HG03196 (cell line): Measurements from ENCODE around the gene HPCA.

ENCODE experiments used
- ATAC-seq: cut with Tn5 transposase; IDR thresholded peaks from one replicate; pipeline ENCODE4 v1.9.1; 2021; ENCODE audit not compliant: unreplicated experiment

HPCA gene

DNA sequence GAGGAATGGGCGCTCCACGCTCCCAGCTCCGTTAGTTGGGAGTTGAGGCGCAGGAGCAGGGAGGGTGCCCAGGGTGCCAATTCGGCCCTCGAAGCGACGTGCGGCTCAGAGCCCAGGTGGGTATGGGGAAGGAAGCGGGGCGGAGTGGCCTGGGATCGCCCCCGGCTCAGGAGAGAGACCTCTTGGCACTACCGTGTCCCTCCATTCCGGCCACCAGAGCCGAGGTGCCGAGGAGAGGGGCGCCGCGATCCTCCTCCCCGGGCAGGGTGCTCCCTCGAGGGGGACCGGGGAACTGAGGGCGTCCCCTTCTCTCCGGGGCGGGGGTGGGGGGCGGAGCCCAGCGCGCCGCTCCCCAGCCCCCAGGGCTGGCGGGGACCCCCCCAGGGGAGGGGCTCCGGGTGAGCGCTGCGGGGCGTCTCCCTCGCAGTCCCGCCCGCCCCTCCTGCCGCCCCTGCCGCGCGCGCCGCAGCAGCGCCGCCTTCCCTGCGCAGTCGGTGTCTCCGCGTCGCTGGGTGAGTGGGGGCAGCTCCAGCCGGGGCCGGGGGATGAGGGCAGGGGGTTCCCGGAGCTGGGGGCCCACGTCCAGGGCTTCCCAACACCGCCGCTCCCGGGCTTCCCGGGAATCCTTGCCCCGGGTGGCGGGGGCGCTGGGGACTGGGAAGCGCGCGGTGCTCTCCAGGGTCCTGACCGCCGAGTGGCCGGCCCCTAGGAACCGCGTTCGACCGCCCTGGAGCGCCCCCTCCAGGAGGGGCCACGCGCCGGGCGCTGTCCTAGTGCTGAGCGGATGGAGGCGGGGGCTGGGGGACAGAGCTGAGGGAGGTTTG, at the start of gene HPCA:
Gene HPCA, plus strand, starts transcription at position 488 of the 824 bp plus-strand sequence. CDS start 2,408 bp downstream, outside the sequence.
- no peak for ATAC-seq

- no peak for ATAC-seq
Measured at GRCh38 chr1:32848354-32849063, 37.8 kb upstream of the HPCA start.

DNA sequence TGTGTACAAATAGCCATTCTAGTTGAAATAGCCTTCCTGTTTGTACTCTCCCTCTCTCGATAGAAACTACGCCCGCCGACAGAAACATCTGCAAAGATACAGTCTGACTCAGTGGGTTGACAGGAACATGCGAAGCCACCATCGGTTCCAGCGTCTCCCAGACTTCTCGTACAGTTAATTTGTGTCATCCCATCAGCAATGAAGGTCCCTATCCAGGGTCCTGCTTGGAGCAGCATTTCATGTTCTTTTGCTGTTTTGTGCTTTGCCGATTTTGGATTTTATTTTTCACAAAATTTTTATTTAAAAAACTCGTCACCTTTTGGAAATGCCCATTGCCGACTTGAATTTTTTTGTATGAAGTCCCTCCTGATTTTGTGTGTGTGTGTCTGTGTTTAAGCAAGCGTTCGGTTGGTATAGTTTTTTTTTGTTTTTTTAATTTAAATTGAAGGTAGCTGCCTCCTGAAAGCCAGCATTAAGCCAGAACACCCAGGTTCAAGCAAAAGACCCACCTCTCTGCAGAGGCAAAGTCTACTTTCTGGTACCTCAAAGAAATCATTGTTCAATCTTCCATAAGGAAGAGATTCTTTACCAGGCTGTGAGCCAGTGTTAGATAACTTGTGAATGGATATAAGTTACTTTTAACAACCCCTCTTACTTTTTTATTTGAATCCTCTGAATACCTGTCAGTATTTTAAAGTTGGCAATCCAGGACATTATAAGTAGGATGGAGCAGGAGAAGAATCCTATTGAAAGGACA, 30.3 kb upstream of the HPCA start:
- ATAC-seq, result no peak

- no peak for ATAC-seq
Measured at GRCh38 chr1:32858136-32858535, 28.2 kb upstream of the HPCA start.

- ATAC-seq, result no peak
Measured at GRCh38 chr1:32858791-32859190, 27.5 kb upstream of the HPCA start.

DNA sequence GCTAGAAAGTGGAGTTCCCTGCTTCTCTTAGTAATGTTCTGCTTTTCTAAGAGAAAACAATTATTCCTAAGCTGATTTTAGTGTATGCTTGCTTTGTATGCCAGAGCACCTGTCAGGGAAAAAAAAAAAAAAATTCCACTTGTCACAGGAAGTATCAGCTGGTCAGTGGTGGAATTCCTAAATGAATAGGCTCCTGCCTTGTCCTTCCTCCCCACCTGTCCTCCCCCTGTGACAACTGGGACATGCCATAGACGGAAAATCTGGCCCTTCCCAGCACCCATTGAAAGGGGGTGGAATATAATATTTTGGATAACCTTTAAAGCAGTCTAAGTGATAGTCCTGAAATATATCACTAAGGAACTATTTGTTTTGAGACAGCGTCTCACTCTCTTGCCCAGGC, 26.4 kb upstream of the HPCA start:
- no peak for ATAC-seq

DNA sequence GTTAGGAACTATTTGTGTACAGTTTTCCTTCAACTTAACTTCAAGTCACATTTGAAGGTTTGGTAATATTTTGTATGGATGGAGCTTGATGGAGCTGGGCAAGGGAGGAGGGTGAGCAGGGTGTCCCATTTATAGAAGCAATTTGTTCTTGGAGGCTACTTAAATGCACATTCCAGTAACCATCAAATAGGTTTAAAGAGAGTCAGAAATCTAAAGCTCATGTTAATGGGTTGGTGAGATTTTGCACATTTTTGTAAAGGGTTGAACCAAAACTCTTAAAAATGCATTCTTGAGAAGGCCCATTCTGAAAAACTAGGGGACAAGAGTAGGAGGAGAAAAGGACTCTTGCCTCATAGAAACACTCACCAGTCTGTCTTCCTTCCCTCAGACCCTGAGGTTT, 25.7 kb upstream of the HPCA start:
- ATAC-seq, result no peak

DNA sequence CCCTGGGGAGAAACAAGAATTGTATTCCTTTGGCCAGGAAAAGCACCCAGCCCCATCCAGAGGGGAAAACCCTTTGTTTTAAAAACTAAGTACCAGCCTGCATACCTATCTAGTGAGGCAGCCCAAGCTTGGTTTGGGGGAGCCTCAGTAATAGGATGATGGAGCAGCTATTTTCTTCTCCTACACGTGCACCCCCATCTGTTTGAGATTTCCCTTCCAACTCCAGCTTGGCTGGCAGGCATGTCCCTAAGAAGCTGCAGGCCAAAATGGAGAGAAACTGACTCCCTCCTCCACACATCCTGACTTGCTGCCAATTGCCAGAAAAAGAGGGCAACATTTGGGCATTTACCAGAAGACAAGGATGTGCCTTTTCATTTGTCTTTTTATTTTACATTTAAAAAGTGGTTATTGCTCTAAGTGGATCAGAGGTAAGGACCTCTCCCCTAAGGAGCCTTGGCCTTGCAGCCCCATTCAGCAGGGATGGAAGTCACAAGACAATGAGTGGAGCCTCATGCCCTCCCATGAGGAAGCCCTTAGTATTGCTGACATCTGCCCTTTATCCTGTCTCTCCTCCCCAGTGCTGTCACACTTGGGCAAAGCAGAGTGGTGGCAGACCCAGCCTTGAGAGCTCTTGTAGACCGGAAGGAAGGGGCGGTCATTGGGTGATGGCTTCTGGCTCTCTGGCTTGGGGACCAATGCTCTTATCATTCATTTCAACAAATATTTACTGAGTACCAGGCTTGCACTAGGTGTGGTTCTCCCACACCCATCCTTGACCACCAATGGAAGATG, 24.2 kb upstream of the HPCA start:
- ATAC-seq, result no peak

DNA sequence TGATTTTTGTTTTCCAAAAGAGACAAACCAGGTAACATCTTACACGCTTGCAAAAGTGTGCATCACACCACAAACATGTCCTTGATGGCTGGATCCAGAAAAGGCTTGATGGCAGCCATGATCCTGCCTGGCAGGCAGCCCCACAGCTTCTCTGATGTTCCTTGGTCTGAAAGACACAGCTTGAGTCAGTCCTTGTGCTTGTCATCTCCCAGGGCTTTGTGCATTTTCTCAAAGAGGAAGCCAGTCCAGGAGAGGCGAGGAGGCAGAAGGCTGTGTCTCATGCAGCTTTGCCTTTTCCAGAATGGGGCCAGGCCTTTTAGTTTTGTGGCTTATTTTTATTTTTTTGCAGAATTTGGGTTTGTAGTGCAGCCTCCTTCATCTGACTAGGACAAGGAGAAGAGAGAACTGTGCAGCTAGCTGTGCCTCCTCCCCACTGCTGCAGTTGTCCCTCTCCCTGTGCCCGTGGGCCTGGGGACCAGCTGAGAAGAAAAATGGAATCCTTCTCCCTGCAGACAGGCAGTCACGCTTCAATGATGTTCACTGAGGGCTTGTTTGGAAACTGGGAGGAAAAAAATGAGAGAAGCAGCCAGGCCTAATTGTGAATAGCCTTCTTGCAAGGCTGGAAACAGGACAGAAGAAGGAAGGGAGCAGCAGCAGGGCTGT, 22.9 kb upstream of the HPCA start:
- no peak for ATAC-seq

GRCh38 chr1:32863881-32864245, 22.4 kb upstream of the HPCA start:
- no peak for ATAC-seq

- no peak for ATAC-seq
Measured at GRCh38 chr1:32864375-32865019, 21.8 kb upstream of the HPCA start.

DNA sequence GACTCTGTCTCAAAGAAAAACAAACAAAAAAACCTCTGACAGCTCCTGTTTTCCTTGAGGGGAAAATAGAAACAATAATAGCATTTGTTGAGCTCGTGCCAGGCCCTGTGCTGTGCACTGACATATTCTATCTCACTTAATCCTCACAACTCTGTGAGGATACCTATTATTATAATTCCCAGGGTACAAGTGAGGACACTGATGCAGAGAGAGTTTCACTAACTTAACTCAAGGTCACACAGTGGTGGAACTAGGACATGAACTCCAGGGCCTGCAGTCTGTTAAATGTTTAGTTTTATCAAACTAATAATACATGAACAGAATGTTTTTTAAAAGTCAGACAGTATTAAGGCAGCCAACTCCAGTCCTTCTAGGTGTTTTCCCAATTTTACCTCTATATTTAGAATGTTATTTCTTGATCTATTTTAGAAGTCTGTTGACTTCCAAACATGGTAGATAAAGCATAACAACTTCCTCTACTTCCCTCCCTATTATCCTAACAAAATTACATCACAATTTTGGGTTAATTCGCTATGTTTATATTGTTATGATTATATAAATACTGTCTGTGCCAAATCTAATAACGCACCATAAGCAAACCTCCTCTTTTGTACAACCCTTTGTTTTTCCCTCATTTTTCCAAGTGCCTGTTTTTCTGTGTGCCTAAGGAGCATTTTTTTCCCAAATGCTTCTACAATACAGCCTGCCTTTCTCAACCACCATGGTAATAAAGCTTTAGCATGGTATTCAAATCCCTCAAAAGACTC, 20.5 kb upstream of the HPCA start:
- ATAC-seq, result no peak

GRCh38 chr1:32867151-32867550, 19.1 kb upstream of the HPCA start:
- ATAC-seq, result no peak

DNA sequence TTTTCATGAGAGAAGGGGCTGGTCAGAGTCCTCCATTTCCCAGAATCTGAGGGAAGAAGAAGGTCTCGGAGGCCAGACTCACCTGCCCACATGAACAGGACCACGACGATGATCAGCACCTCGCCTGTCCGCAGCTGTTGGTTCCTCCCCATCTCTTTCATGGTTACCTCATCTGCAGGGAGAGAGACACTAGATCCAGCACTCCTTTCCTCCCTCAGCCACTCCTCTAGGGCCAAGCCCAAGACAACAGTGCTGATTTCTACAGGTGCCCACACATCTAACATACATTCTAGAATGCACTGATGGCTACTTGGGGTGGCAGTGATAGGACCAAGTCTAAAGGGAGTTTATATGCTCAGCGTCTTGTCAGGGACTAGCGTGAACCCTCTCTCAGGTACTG, 18.6 kb upstream of the HPCA start:
- ATAC-seq, result no peak

- ATAC-seq, result no peak
Measured at GRCh38 chr1:32868085-32868484, 18.2 kb upstream of the HPCA start.

DNA sequence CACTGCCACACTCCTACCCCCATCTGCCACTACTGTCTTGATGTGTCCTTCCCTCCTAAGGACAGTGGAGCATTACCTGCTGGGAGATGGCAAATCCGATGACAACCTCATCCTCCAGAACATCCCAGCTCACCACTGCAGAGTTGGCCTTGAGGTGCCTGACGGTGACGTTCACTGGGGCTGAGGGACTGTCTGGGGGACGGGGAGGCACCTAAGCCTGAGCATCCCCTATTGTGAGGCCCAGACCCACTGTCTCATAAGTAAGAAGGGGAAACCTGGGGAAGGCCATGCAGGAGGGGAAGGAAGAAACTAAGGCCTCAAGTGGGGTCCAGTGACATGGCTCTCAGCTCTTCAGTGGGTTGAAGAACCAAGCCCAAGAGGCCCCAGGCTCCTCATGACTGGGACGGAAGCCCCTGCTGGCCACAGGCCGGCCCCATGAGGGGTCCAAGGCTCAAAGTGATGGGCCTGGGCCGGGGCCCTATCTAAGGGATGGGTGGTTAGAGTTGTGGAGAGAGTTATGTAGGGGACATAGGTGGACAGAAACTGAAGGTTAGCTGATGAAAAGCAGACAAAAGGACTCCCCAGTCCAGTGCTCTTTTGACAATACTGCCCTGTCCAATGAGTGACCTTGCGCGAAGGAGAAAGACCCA, 17.4 kb upstream of the HPCA start:
- ATAC-seq, result no peak

DNA sequence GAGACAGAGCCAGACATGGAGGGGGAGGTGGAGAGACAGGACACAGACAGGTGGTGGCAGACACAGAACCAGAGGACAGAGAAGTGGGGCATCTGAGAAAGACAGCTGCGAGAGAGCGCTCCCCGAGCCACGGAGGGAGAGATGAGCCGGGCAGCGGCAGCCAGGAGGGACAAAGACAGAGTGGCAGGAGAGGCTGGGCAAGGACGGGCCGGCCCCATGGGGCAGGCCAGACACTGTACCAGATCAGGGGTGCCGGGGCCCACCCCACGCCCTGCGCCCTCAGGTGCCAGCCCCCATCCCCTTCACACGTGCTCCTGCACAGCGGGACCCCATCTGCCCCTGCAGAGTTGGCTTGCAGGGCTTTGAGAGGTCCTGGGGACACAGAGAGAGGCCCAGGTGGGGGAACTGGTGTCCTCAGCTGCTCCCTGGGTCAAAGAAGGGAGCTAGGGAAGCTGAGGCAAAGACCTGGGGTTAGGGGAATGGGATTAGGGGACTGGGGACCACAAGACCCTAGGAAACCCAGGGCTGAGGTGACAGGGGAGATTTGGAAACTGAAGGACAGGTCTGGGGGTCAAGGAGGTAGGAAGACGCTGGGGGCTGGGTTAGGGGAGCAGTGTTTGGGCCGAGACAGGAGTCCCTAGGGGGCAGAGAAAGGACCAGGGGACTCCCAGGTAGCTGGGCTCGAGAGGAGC, 16.2 kb upstream of the HPCA start:
- ATAC-seq, result no peak
